Measurements from ENCODE around the gene MOSPD3.

GRCh38 chr7:100576384-100576993 is 35.9 kb upstream of the MOSPD3 start:
- TF ChIP-seq, protein P1, sequence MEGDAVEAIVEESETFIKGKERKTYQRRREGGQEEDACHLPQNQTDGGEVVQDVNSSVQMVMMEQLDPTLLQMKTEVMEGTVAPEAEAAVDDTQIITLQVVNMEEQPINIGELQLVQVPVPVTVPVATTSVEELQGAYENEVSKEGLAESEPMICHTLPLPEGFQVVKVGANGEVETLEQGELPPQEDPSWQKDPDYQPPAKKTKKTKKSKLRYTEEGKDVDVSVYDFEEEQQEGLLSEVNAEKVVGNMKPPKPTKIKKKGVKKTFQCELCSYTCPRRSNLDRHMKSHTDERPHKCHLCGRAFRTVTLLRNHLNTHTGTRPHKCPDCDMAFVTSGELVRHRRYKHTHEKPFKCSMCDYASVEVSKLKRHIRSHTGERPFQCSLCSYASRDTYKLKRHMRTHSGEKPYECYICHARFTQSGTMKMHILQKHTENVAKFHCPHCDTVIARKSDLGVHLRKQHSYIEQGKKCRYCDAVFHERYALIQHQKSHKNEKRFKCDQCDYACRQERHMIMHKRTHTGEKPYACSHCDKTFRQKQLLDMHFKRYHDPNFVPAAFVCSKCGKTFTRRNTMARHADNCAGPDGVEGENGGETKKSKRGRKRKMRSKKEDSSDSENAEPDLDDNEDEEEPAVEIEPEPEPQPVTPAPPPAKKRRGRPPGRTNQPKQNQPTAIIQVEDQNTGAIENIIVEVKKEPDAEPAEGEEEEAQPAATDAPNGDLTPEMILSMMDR (conservative IDR thresholded peaks at IDR 0.05; ENCODE audit: low read depth in 2 of 2), result no peak
- no peak for TF ChIP-seq EZH2 (IDR thresholded peaks at IDR 0.05; ENCODE audit: low read depth, unreplicated experiment)
- TF ChIP-seq REST (IDR thresholded peaks at IDR 0.05; ENCODE audit: unreplicated experiment), result no peak
- no peak for TF ChIP-seq POLR2AphosphoS5 (IDR thresholded peaks at IDR 0.05; ENCODE audit: low read depth)
- TF ChIP-seq STAT1 (IDR thresholded peaks at IDR 0.05; ENCODE audit: unreplicated experiment), result no peak
- no peak for TF ChIP-seq NANOG (IDR thresholded peaks at IDR 0.05; ENCODE audit: borderline replicate concordance)
- no peak for TF ChIP-seq CREB1 (CRISPR knock-in tag; IDR thresholded peaks at IDR 0.05; ENCODE audit: low read depth)
- no peak for TF ChIP-seq JUNB (IDR thresholded peaks at IDR 0.05; ENCODE audit: unreplicated experiment)
- no peak for TF ChIP-seq ZNF331 (CRISPR knock-in tag; IDR thresholded peaks at IDR 0.05; ENCODE audit: low read depth)
- TF ChIP-seq EZH2phosphoT487 (IDR thresholded peaks at IDR 0.05; ENCODE audit: unreplicated experiment), result no peak

Data from GM23338 (cell line).